Neural progenitor cell (in vitro differentiated cells): ENCODE measurements around the gene ASTN2.

Experiments
- EZH2 ChIP-seq: fragments of 200-600 bp; sonication (generic); IDR thresholded peaks from 2 replicates; pipeline ENCODE4 v1.6.1; 2017; ENCODE audit warnings: antibody characterized with exemption, mild to moderate bottlenecking, moderate library complexity
- EZH2phosphoT487 ChIP-seq: fragments of 200-600 bp; sonication (generic); IDR thresholded peaks from 2 replicates; pipeline ENCODE4 v1.6.1; 2017; ENCODE audit warnings: antibody characterized with exemption
- TF ChIP-seq, protein P1 (sequence below): fragments of 200-600 bp; sonication (generic); IDR thresholded peaks from 2 replicates; pipeline ENCODE4 v1.5.1; 2017; ENCODE audit warnings: antibody characterized with exemption, mild to moderate bottlenecking

DNA sequence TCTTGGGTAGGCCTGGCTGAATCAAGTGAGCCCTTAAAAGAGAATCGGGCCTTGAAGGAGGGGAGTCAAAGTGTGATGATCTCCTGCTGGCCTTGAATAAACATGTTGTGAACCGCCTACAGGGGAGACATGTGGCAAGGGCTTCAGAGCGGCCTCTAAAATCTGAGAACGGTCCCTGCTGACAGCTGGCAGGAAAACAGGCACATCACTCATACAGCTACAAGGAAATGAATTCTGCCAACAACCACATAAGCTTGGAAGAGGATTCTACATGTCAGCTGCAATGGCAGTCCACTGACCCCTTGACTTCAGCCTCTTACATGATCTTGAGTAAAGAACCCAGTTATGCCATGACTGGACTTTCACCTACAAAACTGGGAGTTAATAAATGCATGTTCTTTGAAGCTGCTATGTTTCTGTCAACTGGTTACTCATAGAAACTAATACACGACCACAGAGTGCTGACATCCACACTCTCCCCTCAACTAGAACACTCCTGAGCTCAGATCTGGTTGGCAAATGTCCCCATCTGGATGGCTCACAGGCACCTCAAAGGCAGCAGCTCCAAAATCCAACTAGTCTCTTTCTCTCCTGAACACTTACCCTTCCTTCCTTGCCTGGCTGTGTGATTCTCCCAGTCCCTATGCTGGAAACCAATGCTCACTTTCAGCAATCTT, 333.1 kb downstream of the ASTN2 start:
- TF ChIP-seq EZH2 (no peak), EZH2phosphoT487 (no peak)
- TF ChIP-seq, protein P1, sequence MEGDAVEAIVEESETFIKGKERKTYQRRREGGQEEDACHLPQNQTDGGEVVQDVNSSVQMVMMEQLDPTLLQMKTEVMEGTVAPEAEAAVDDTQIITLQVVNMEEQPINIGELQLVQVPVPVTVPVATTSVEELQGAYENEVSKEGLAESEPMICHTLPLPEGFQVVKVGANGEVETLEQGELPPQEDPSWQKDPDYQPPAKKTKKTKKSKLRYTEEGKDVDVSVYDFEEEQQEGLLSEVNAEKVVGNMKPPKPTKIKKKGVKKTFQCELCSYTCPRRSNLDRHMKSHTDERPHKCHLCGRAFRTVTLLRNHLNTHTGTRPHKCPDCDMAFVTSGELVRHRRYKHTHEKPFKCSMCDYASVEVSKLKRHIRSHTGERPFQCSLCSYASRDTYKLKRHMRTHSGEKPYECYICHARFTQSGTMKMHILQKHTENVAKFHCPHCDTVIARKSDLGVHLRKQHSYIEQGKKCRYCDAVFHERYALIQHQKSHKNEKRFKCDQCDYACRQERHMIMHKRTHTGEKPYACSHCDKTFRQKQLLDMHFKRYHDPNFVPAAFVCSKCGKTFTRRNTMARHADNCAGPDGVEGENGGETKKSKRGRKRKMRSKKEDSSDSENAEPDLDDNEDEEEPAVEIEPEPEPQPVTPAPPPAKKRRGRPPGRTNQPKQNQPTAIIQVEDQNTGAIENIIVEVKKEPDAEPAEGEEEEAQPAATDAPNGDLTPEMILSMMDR, result no peak
